Fibroblast of the aortic adventitia (primary cell): ENCODE data around the gene KRT1. TPM values are rescaled to one million over a fixed set of nuclear protein-coding genes. Genes with fewer than 3 reads are reported as not detected.

Experiments
- DNase-seq: peaks from one replicate; pipeline ENCODE4 v3.0.0-alpha.2; 2010; ENCODE audit warnings: low read depth
- H3K4me3 ChIP-seq: 2 replicates; pipeline ENCODE4 v1.5.1; 2011; ENCODE audit warnings: low read depth, mild to moderate bottlenecking, control low read depth, low read length, moderate library complexity
- total RNA-seq: library from RNA; depleted of rRNA; stranded (reverse); fragments of >200 nt; gene quantifications from 2 replicates; pipeline ENCODE4 v1.2.3, GENCODE V29; 2012; ENCODE audit warnings: low replicate concordance
- TF ChIP-seq, protein P1 (sequence below): IDR thresholded peaks from 2 replicates; pipeline ENCODE4 v1.5.1; 2011; ENCODE audit warnings: mild to moderate bottlenecking, low read length, control low read depth, inconsistent platforms; ENCODE audit not compliant: insufficient read depth

KRT1 gene
- total RNA-seq, 1 donor, result not detected

DNA sequence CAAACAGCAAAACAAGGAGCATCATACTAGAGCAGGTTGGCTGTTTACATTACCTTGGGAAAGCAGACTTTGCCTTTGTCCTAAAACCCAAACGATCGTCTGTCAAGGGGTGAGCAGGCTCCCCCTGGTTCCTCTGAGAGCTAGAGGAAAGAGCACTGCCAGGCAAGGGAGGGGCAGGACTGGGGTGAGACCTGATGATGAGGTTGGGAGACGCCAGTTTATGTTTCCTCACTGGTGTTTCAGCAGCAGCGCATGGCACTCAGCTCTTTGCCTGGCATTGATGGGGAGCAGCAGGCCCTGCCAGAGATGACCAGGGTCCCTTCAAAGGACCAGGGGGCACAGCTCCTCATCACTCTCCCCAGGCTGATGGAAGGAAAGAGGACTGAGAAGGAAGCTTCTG lies 20.3 kb downstream of the KRT1 start:
- TF ChIP-seq, protein P1, sequence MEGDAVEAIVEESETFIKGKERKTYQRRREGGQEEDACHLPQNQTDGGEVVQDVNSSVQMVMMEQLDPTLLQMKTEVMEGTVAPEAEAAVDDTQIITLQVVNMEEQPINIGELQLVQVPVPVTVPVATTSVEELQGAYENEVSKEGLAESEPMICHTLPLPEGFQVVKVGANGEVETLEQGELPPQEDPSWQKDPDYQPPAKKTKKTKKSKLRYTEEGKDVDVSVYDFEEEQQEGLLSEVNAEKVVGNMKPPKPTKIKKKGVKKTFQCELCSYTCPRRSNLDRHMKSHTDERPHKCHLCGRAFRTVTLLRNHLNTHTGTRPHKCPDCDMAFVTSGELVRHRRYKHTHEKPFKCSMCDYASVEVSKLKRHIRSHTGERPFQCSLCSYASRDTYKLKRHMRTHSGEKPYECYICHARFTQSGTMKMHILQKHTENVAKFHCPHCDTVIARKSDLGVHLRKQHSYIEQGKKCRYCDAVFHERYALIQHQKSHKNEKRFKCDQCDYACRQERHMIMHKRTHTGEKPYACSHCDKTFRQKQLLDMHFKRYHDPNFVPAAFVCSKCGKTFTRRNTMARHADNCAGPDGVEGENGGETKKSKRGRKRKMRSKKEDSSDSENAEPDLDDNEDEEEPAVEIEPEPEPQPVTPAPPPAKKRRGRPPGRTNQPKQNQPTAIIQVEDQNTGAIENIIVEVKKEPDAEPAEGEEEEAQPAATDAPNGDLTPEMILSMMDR, result no peak
- H3K4me3 ChIP-seq, result no peak overlapping the region
- DNase-seq, result no peak

DNA sequence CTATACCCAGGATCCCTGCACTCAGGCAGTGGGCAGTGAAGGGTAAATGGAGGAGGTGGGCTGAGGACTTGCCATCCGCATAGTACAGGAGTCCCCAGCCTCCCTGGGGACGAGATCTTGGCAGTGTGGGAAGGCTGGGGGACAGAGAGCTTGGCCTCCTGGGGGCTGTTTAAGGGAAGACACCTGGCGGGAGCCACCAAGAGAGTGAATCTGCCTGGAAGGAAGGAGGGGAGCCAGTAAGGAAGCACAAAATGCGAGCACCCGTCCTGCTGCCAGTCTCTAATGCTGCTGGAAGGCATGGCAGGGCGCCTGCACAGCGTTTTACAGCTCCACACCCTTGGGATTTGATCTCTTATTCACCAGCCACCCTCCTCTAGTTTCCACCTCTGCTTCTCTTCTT lies 20.8 kb downstream of the KRT1 start:
- no peak overlapping the region for H3K4me3 ChIP-seq
- no peak for DNase-seq
- TF ChIP-seq, protein P1, result no peak

DNA sequence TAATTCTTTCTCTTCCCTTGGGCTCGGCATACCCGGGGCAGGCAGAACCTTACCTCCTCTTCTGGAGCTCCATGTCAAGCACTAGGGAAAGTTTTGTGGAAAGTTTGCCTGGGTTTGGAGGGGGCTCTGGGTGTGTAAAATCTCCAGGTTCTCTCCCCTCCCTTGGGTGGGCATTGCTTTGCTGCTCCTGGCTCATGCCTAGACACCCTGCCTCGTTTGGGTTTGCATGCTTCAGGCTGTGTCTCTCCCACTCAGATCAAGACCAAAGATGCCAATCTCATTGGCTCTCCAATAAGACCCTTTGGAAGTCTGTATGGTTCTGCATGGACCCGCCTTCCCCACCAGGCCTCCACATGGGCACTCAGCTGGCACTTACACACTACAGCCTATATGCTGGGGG lies 22.0 kb downstream of the KRT1 start:
- no peak overlapping the region for H3K4me3 ChIP-seq
- DNase-seq, result no peak
- TF ChIP-seq, protein P1, result no peak

DNA sequence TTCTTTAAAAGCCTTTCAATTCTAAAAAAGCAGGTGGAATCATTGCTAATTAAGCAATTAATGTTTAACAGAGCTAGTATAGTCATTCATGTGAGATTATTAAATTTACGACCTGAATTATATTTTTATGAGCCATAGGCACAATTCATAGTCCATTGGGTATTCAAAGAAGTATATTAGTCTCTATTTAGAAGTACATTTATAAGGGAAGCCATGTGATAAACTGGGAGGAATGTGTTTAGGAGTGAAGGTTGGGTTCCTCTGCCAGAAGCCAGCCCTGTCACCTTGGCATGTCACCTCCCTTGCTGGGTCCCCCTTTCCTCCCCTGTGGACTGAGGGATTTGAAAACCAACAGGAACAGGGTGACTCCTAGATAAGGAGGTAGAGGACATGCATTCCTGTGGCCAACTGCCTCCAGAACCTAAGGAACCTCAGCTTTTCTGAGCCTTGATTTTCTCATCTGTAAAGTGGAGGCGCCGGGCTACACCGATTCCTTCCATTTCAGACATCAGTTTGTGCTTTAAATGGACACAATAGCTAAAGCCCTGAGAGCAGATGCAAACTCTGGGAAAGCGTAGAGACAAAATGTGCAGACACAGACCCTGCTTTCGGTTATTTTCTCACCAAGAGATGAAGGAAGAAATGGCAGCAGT lies 22.8 kb downstream of the KRT1 start:
- H3K4me3 ChIP-seq, result no peak overlapping the region
- TF ChIP-seq, protein P1, result no peak
- no peak for DNase-seq

DNA sequence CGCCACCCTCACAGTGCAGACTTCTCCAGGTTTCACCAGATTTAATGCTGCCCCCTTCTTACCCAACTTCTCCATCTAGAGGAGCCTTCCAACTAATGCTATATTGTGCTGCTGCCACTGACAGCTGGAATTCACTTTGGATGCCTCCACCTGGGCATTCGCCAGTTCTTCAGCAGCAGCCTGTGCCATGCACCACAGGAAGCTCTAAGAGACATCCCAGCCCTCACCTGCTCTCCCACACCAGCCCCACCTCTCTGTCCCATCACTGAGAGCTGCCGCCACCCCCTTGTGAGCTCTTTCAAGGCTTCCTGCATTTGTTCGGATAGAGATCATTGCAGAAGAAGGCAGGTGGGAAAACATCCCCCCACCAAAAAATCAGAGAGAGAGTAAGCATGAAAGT lies 23.6 kb downstream of the KRT1 start:
- TF ChIP-seq, protein P1, result no peak
- no peak for DNase-seq
- H3K4me3 ChIP-seq, result no peak overlapping the region

DNA sequence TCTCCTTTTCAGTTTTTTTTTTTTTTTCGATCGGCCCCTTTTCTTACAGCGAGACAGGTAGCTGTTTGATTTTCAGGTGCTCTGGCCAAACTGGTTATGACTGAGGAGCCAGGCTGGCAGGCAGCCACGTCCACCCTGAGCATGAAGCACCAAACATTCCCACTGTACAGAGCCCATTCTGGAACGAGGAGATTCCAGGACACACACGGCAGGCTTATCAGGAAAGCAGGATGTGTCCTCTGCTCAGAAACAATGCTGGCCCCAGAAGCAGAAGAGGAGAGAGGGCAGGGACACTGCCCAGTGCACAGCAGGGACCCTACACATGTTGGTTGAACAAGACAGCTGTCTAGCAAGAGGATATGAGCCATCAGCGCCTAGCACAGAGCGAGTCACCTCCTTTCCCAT lies 24.5 kb downstream of the KRT1 start:
- no peak overlapping the region for H3K4me3 ChIP-seq
- DNase-seq, result no peak
- TF ChIP-seq, protein P1, result no peak

DNA sequence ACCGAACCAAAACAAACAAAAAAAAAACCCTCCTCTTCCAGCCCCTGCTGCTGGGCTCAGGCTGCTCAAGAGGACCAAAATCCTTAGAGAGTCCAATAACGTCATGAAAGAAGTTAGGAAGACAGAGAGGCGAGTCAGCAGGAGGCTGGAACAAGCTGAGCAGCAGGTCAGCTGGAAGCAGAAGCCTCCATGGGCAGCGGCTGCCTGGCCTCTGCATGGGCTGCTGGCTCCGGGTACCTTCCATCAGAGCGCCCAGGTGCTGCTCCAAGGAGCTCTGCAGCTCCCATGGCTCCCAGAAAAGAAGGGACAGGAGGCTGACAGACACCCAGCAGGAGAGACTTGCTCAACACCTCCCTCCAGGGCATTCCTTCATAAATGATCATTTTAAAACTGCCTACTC lies 25.0 kb downstream of the KRT1 start:
- TF ChIP-seq, protein P1, result no peak
- no peak overlapping the region for H3K4me3 ChIP-seq
- DNase-seq, result no peak
